AG04449 (cell line): ENCODE measurements around the gene PDE6C.
"Not testable (repeated sequence)": the region's sequence is repeated elsewhere in the genome, so short reads cannot be mapped to it uniquely, and the experiment has no call there.

Experiments
- CTCF ChIA-PET: fragments of 350-600 bp; formaldehyde crosslinking; extraction: SDS; loops from one replicate; lab custom pipeline; 2021; ENCODE audit warnings: antibody characterized with exemption; lab: Yijun Ruan, JAX
- POLR2A ChIA-PET: fragments of 400-600, 350-600 bp; formaldehyde crosslinking; extraction: SDS; loops from one replicate; lab custom pipeline; 2020; ENCODE audit warnings: antibody characterized with exemption, inconsistent platforms; lab: Yijun Ruan, JAX
- DNase-seq: peaks from one replicate; pipeline ENCODE4 v3.0.0-alpha.2; 2010; ENCODE audit warnings: low read depth, low spot score
- H3K4me3 ChIP-seq: 2 replicates; pipeline ENCODE4 v1.5.1; 2011; ENCODE audit warnings: low read depth, mild to moderate bottlenecking, control low read depth, low read length
- CTCF ChIP-seq: IDR thresholded peaks from one replicate; pipeline ENCODE4 v1.5.1; 2011; ENCODE audit warnings: mild to moderate bottlenecking, moderate library complexity, low read length, control low read depth, inconsistent platforms; ENCODE audit not compliant: insufficient read depth; ENCODE audit errors: missing control alignments

Gene PDE6C

GRCh38 chr10:93678386-93678785 is 66.0 kb downstream of the PDE6C start:
- ChIA-PET POLR2A (no interaction called here), CTCF (interaction anchor here (0.6 to 8.4 kb wide), 8 partner anchors 12 to 195 kb away, joined by 3 to 136 read pairs (median 4); no protein-coding TSS in a partner anchor)
- H3K4me3 ChIP-seq: no peak overlapping the region
- no peak for TF ChIP-seq CTCF
- no peak for DNase-seq

- ChIA-PET POLR2A (no interaction called here), CTCF (interaction anchor here (0.6 to 8.4 kb wide), 13 partner anchors 8 to 302 kb away, joined by 3 to 136 read pairs (median 4); no protein-coding TSS in a partner anchor)
- no peak overlapping the region for H3K4me3 ChIP-seq
- no peak for TF ChIP-seq CTCF
- DNase-seq: no peak
Observed at GRCh38 chr10:93678805-93679587, 66.7 kb downstream of the PDE6C start.

GRCh38 chr10:93680412-93681047 is 68.2 kb downstream of the PDE6C start:
- no peak overlapping the region for H3K4me3 ChIP-seq
- POLR2A ChIA-PET: interaction anchor here (0.6 kb wide), 1 partner anchor 204 kb away, joined by 3 read pairs; no protein-coding TSS in a partner anchor
- CTCF ChIA-PET: interaction anchor here (0.7 to 8.4 kb wide), 24 partner anchors 9 to 304 kb away, joined by 3 to 136 read pairs (median 4); partner anchors contain the start of gene CEP55
- DNase-seq: no peak
- peak; percentile 3 for TF ChIP-seq CTCF

- CTCF ChIA-PET: interaction anchor here (1.2 to 1.9 kb wide), 5 partner anchors 11 to 133 kb away, joined by 3 to 7 read pairs (median 4); partner anchors contain the start of gene FRA10AC1
- no peak overlapping the region for H3K4me3 ChIP-seq
- TF ChIP-seq CTCF: no peak
- DNase-seq: no peak
- POLR2A ChIA-PET: no interaction called here
Observed at GRCh38 chr10:93687737-93688136, 75.4 kb downstream of the PDE6C start.

GRCh38 chr10:93695740-93696139 is 83.4 kb downstream of the PDE6C start:
- ChIA-PET POLR2A (no interaction called here), CTCF (interaction anchor here (0.7 to 2.3 kb wide), 6 partner anchors 11 to 185 kb away, joined by 3 to 11 read pairs (median 4); no protein-coding TSS in a partner anchor)
- H3K4me3 ChIP-seq: no peak overlapping the region
- no peak for TF ChIP-seq CTCF
- no peak for DNase-seq

- POLR2A ChIA-PET, DNase-seq, H3K4me3 ChIP-seq: not testable (repeated sequence)
- CTCF ChIA-PET: interaction anchor here (2.0 kb wide), 2 partner anchors 119 to 142 kb away, joined by 6 to 10 read pairs; no protein-coding TSS in a partner anchor
Observed at GRCh38 chr10:93696582-93696981, 84.2 kb downstream of the PDE6C start.
